HEK293T (cell line): Measurements from ENCODE around the gene ZNF70.

ENCODE experiments used
- ARNT ChIP-seq: fragments of 450-650 bp; IDR thresholded peaks from 2 replicates; pipeline ENCODE4 v1.6.1; 2017; ENCODE audit warnings: mild to moderate bottlenecking
- FOXK2 ChIP-seq: fragments of 450-650 bp; IDR thresholded peaks from 2 replicates; pipeline ENCODE4 v1.6.1; 2016; ENCODE audit warnings: mild to moderate bottlenecking
- FOXM1 ChIP-seq: fragments of 450-650 bp; IDR thresholded peaks from 2 replicates; pipeline ENCODE4 v1.6.1; 2017; ENCODE audit warnings: mild to moderate bottlenecking, borderline replicate concordance
- LEF1 ChIP-seq: fragments of 450-650 bp; IDR thresholded peaks from 2 replicates; pipeline ENCODE4 v1.6.1; 2017; ENCODE audit warnings: mild to moderate bottlenecking, borderline replicate concordance
- NFRKB ChIP-seq: fragments of 450-650 bp; IDR thresholded peaks from 2 replicates; pipeline ENCODE4 v1.6.1; 2016; ENCODE audit warnings: mild to moderate bottlenecking, moderate library complexity
- PKNOX1 ChIP-seq: fragments of 450-650 bp; IDR thresholded peaks from 2 replicates; pipeline ENCODE4 v1.6.1; 2016
- SP1 ChIP-seq: fragments of 450-650 bp; IDR thresholded peaks from 2 replicates; pipeline ENCODE4 v1.6.1; 2017
- ZNF384 ChIP-seq: fragments of 450-650 bp; IDR thresholded peaks from 2 replicates; pipeline ENCODE4 v1.6.1; 2016

GRCh38 chr22:23782703-23783102, 31.8 kb upstream of the ZNF70 start:
- no peak for TF ChIP-seq FOXM1
- TF ChIP-seq LEF1 = no peak
- TF ChIP-seq PKNOX1 = no peak
- no peak for TF ChIP-seq ARNT
- no peak for TF ChIP-seq FOXK2
- TF ChIP-seq SP1 = no peak
- TF ChIP-seq ZNF384 = no peak
- no peak for TF ChIP-seq NFRKB
